GM12874 (cell line): ENCODE results near the gene PSENEN.
A peak's percentile ranks its signal among the peaks of the same experiment; 100 is the strongest.

Experiments used
- CTCF ChIP-seq: IDR thresholded peaks from 2 replicates; pipeline ENCODE4 v1.5.1; 2011; ENCODE audit warnings: low read depth, mild to moderate bottlenecking, control low read depth, low read length, moderate library complexity; ENCODE audit not compliant: insufficient read depth

PSENEN gene

GRCh38 chr19:35710784-35711723, 34.4 kb upstream of the PSENEN start:
- TF ChIP-seq CTCF: no peak

GRCh38 chr19:35712567-35713505, 32.6 kb upstream of the PSENEN start:
- no peak for TF ChIP-seq CTCF

- TF ChIP-seq CTCF: no peak
These were observed 32.0 kb upstream of the PSENEN start for GRCh38 chr19:35713506-35713850.

GRCh38 chr19:35713904-35714495, 31.5 kb upstream of the PSENEN start:
- no peak for TF ChIP-seq CTCF

GRCh38 chr19:35714601-35715354, 30.7 kb upstream of the PSENEN start:
- peak; percentile 41 for TF ChIP-seq CTCF

GRCh38 chr19:35715355-35715809, 30.1 kb upstream of the PSENEN start:
- TF ChIP-seq CTCF: no peak
